Endothelial cell of coronary artery (primary cell): ENCODE data around the gene ARMS2. TPM values are rescaled to one million over a fixed set of nuclear protein-coding genes. Genes with fewer than 3 reads are reported as not detected.

Experiments used
- total RNA-seq: library from RNA; depleted of rRNA; stranded (reverse); fragments of >200 nt; gene quantifications from 2 replicates; pipeline ENCODE4 v1.2.3, GENCODE V29; 2014

The ARMS2 gene, protein sequence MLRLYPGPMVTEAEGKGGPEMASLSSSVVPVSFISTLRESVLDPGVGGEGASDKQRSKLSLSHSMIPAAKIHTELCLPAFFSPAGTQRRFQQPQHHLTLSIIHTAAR
- total RNA-seq = not detected in 2 replicates

DNA sequence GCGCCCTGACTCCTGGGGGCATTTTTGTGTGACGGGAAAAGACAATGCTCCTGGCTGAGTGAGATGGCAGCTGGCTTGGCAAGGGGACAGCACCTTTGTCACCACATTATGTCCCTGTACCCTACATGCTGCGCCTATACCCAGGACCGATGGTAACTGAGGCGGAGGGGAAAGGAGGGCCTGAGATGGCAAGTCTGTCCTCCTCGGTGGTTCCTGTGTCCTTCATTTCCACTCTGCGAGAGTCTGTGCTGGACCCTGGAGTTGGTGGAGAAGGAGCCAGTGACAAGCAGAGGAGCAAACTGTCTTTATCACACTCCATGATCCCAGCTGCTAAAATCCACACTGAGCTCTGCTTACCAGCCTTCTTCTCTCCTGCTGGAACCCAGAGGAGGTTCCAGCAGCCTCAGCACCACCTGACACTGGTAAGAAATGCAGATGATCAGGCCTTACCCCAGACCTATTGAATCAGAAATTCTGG, at the start of gene ARMS2:
Gene ARMS2, plus strand, starts transcription at position 51 of the 478 bp plus-strand sequence. Its CDS starts 75 bp downstream, at position 126.

GRCh38 chr10:122461367-122461728, 6.9 kb downstream of the ARMS2 start, which contains the start of gene HTRA1:
Gene HTRA1 (plus strand): TSS chr10:122461553. CDS start chr10:122461653, 100 bp downstream.

Other genes with a start within 250 kb of the ARMS2 start
- 0.09 TPM in 1 of 2 replicates, not detected in the other for gene BTBD16, start 183.4 kb upstream of the ARMS2 start, total RNA-seq
- gene PLEKHA1, start 79.9 kb upstream of the ARMS2 start, total RNA-seq = 25.3 and 28.0 TPM in 2 replicates
- gene HTRA1, start 6.9 kb downstream of the ARMS2 start, total RNA-seq = 69.6 and 131 TPM in 2 replicates
- not detected in 2 replicates for gene DMBT1, start 106.1 kb downstream of the ARMS2 start, total RNA-seq
- not detected in 2 replicates for gene C10orf120, start 245.2 kb downstream of the ARMS2 start, total RNA-seq